GM12878 (cell line): ENCODE data around the gene SECISBP2. TPM values are rescaled to one million over a fixed set of nuclear protein-coding genes. Genes with fewer than 3 reads are reported as not detected.
A peak's percentile ranks its signal among the peaks of the same experiment; 100 is the strongest.
"Not testable (repeated sequence)": the region's sequence is repeated elsewhere in the genome, so short reads cannot be mapped to it uniquely, and the experiment has no call there.

Experiments
- ATAC-seq: fragments of 200-7000 bp; cut with Tn5 transposase; 3 replicates; pipeline ENCODE4 v1.9.1; 2020; ENCODE audit warnings: mild to moderate bottlenecking, moderate library complexity
- BruUV-seq: library from RNA; stranded (reverse); fragments of 400-500 nt; replicated peaks from 2 replicates; lab custom pipeline; 2021; lab: Mats Ljungman, UMichigan
- CTCF ChIA-PET: fragments of 300-600 bp; sonication (Branson Sonifier 250); formaldehyde crosslinking; extraction: SDS; loops from one replicate; lab custom pipeline; 2021; ENCODE audit warnings: inconsistent platforms; lab: Yijun Ruan, JAX
- POLR2A ChIA-PET: fragments of 350-600 bp; formaldehyde crosslinking; extraction: SDS; loops from one replicate; lab custom pipeline; 2021; ENCODE audit warnings: inconsistent platforms; lab: Charles Lee
- RAD21 ChIA-PET: fragments of 300-600 bp; sonication (Branson Sonifier 250); formaldehyde crosslinking; loops from one replicate; lab custom pipeline; 2023; ENCODE audit warnings: antibody characterized with exemption; ENCODE audit not compliant: unreplicated experiment; lab: Charles Lee
- SMC1A ChIA-PET: fragments of 300-600 bp; sonication (Branson Sonifier 250); formaldehyde crosslinking; loops from one replicate; lab custom pipeline; 2023; ENCODE audit not compliant: unreplicated experiment, uncharacterized antibody; lab: Charles Lee
- DNase-seq: peaks from one replicate; pipeline ENCODE4 v3.0.0-alpha.2; 2011; ENCODE audit warnings: low read depth, low spot score
- FAIRE-seq: peaks from 3 replicates; lab custom pipeline; 2011; peaks lifted over from hg19 to GRCh38; lab: Jason Lieb, UNC
- H2AFZ ChIP-seq: 2 replicates; pipeline ENCODE4 v1.6.0; 2011; ENCODE audit warnings: low read depth, low read length, control low read depth; ENCODE audit not compliant: control insufficient read depth
- H3K27ac ChIP-seq: 2 replicates; pipeline ENCODE4 v1.5.1; 2011; ENCODE audit warnings: control low read depth; ENCODE audit not compliant: control insufficient read depth, insufficient read depth
- H3K27me3 ChIP-seq, 2 experiments: replicated peaks in 1 of 2; 2 replicates each; pipeline versions ENCODE4 v1.6.0 to v1.6.1; 2011; ENCODE audit warnings: low read length in 1 of 2; ENCODE audit not compliant: control insufficient read depth in 2 of 2, insufficient read depth in 2 of 2
- H3K36me3 ChIP-seq, 2 experiments: 2 replicates each; pipeline ENCODE4 v1.5.1; 2011; ENCODE audit warnings: low read length in 1 of 2; ENCODE audit not compliant: control insufficient read depth in 2 of 2, insufficient read depth in 2 of 2
- H3K4me1 ChIP-seq: 2 replicates; pipeline ENCODE4 v1.6.1; 2011; ENCODE audit warnings: mild to moderate bottlenecking, low read length, moderate library complexity, mixed read lengths; ENCODE audit not compliant: control insufficient read depth, insufficient read depth
- H3K4me2 ChIP-seq: 2 replicates; pipeline ENCODE4 v1.6.0; 2011; ENCODE audit warnings: control low read depth; ENCODE audit not compliant: control insufficient read depth, insufficient read depth
- H3K4me3 ChIP-seq: fragments of 200-600 bp; sonication (generic); 2 replicates; pipeline ENCODE4 v1.5.1; 2016
- H3K79me2 ChIP-seq: 2 replicates; pipeline ENCODE4 v1.6.0; 2011; ENCODE audit warnings: low read length; ENCODE audit not compliant: control insufficient read depth, insufficient read depth
- H3K9ac ChIP-seq: 2 replicates; pipeline ENCODE4 v1.8.0; 2011; ENCODE audit warnings: low read length, control low read depth, mixed read lengths; ENCODE audit not compliant: control insufficient read depth, insufficient read depth
- H3K9me3 ChIP-seq: replicated peaks from 3 replicates; pipeline ENCODE4 v1.5.1; 2011; ENCODE audit warnings: mild to moderate bottlenecking, low read length; ENCODE audit not compliant: control insufficient read depth, insufficient read depth
- H4K20me1 ChIP-seq: 2 replicates; pipeline ENCODE4 v1.6.0; 2011; ENCODE audit not compliant: control insufficient read depth, insufficient read depth
- DPF2 ChIP-seq: fragments of 450-650 bp; IDR thresholded peaks from 2 replicates; pipeline ENCODE4 v1.6.1; 2017; ENCODE audit warnings: mild to moderate bottlenecking
- E4F1 ChIP-seq: fragments of 450-650 bp; IDR thresholded peaks from 2 replicates; pipeline ENCODE4 v1.6.1; 2018; ENCODE audit warnings: borderline replicate concordance, mild to moderate bottlenecking; ENCODE audit not compliant: partially characterized antibody
- ETV6 ChIP-seq, 2 experiments: fragments of 450-650 bp in 1 of 2; IDR thresholded peaks in 1 of 2; conservative IDR thresholded peaks in 1 of 2; 2 replicates each; pipeline ENCODE4 v1.6.1; 2014; ENCODE audit warnings: antibody characterized with exemption in 1 of 2, borderline replicate concordance in 1 of 2, low read depth in 1 of 2, mild to moderate bottlenecking in 1 of 2, moderate library complexity in 1 of 2
- MTA3 ChIP-seq: IDR thresholded peaks from 2 replicates; pipeline ENCODE4 v1.6.1; 2012; ENCODE audit warnings: low read length, inconsistent platforms, borderline replicate concordance
- MXI1 ChIP-seq: fragments of 150-350 bp; IDR thresholded peaks from 2 replicates; pipeline ENCODE4 v1.6.1; 2011; ENCODE audit warnings: low read depth, mild to moderate bottlenecking, inconsistent platforms, low read length, improper control_type of control experiment
- PAX8 ChIP-seq: fragments of 450-650 bp; IDR thresholded peaks from 2 replicates; pipeline ENCODE4 v1.6.1; 2017; ENCODE audit warnings: mild to moderate bottlenecking, moderate library complexity
- WGBS: methylation state at CpG from one replicate; pipeline ENCODE4 v1.1.6; 2016; ENCODE audit warnings: low lambda C conversion rate; ENCODE audit not compliant: insufficient replicate concordance, insufficient coverage; ENCODE audit errors: missing lambda C conversion rate; 5-methylcytosine and 5-hydroxymethylcytosine counted together
- in situ Hi-C: fragments of 300-500 bp; cut with MboI; formaldehyde crosslinking; loops from 9 replicates; pipeline ENCODE4 v1.14.3; 2018; ENCODE audit warnings: mixed read lengths
- intact Hi-C: fragments of 100-400 bp; cut with micrococcal nuclease; formaldehyde crosslinking; loops from one replicate; pipeline ENCODE4 v1.14.2; 2022; ENCODE audit not compliant: unreplicated experiment
- polyA plus RNA-seq, 11 experiments: library from polyadenylated mRNA; depleted of rRNA in 4 of 11; unstranded in 6 of 11; stranded (reverse) in 5 of 11; fragments of >200 nt; fragmentation: Nextera tagmentation in 4 of 11; fragmentation: Illumina TruSeq in 1 of 11; extraction: Ambion mirVana in 4 of 11; extraction: Trizol in 1 of 11; gene quantifications; 1 replicate in 1 of 11; 2 replicates in 10 of 11; pipeline versions ENCODE4 v1.2.1 to v1.2.3, GENCODE V29; 2011 to 2016; ENCODE audit warnings: inconsistent platforms in 2 of 11, missing spikeins in 2 of 11, low read depth in 1 of 11
- total RNA-seq, 4 experiments: library from RNA; depleted of rRNA in 3 of 4; stranded (reverse); fragments of >200 nt in 3 of 4; fragmentation: Illumina TruSeq in 1 of 4; extraction: Trizol in 1 of 4; gene quantifications; 2 replicates each; pipeline versions ENCODE4 v1.2.1 to v1.2.3, GENCODE V29; 2013 to 2021

Gene SECISBP2
- total and polyA plus RNA-seq, 10 of the 15 experiments (the other 5 are each of a cell fraction or from before 2014, with no cell fraction given), result 4.6 to 50.5 (median 31.9) TPM

DNA sequence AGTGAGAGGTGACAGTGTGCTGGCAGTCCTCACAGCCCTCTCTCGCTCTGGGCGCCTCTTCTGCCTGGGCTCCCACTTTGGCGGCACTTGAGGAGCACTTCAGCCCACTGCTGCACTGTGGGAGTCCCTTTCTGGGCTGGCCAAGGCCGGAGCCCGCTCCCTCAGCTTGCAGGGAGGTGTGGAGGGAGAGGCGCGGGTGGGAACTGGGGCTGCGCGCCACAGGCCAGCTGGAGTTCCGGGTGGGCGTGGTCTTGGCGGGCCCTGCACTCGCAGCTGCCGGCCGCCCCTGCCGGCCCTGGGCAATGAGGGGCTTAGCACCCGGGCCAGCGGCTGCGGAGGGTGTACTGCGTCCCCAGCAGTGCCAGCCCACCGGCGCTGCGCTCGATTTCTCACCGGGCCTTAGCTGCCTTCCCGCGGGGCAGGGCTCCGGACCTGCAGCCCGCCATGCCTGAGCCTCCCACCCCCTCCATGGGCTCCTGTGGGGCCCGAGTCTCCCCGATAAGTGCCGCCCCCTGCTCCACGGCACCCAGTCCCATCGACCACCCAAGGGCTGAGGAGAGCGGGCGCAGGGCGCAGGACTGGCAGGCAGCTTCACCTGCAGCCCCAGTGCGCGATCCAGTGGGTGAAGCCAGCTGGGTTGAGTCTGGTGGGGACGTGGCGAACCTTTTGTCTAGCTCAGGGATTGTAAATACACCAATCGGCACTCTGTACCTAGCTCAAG lies 35.9 kb upstream of the SECISBP2 start:
- intact Hi-C loops, RAD21 ChIA-PET, H3K27ac ChIP-seq, H3K4me3 ChIP-seq, DNase-seq, H3K4me1 ChIP-seq, SMC1A ChIA-PET, H3K27me3 ChIP-seq, H3K36me3 ChIP-seq, H3K9ac ChIP-seq, FAIRE-seq, H3K4me2 ChIP-seq, in situ Hi-C loops, H2AFZ ChIP-seq, H3K9me3 ChIP-seq, H3K79me2 ChIP-seq, BruUV-seq, CTCF ChIA-PET, POLR2A ChIA-PET, H4K20me1 ChIP-seq: not testable (repeated sequence)
- ATAC-seq, result peak; percentile 45; the same call in 1 of the 3 replicates
- TF ChIP-seq DPF2, result peak; percentile 12; the same call in 1 of the 2 replicates
- WGBS, result 79% methylated on average over 38 of the region's 42 CpGs

- ChIA-PET SMC1A (no interaction called here), RAD21 (no interaction called here), POLR2A (interaction anchor here (0.6 kb wide), 1 partner anchor 166 kb away, joined by 4 read pairs; no protein-coding TSS in a partner anchor), CTCF (no interaction called here)
- no peaks in the 10 kb centered on the region for H3K36me3 ChIP-seq
- no peaks in the 10 kb centered on the region for H3K4me1 ChIP-seq
- intact Hi-C loops, result no loop called here
- H3K79me2 ChIP-seq, result no peaks in the 10 kb centered on the region
- no peak overlapping the region for H3K4me2 ChIP-seq
- no peak overlapping the region for H2AFZ ChIP-seq
- DNase-seq, result no peak
- in situ Hi-C loops, result no loop called here
- no peak for ATAC-seq
- FAIRE-seq, result no peak
- H3K4me3 ChIP-seq, result no peak overlapping the region
- WGBS, result 70% methylated on average over 7 of the region's 7 CpGs
- H3K9ac ChIP-seq, result no peak overlapping the region
- TF ChIP-seq PAX8 (no peak), ETV6 (conservative IDR thresholded peaks at IDR 0.05 in 1 of 2, IDR thresholded peaks at IDR 0.05 in 1 of 2; ENCODE audit: borderline replicate concordance in 1 of 2, low read depth in 1 of 2) (no peak), MXI1 (no peak), MTA3 (no peak), E4F1 (no peak)
- H3K9me3 ChIP-seq, result no peaks in the 10 kb centered on the region
- no peaks in the 10 kb centered on the region for H4K20me1 ChIP-seq
- H3K27ac ChIP-seq, result no peak overlapping the region
- H3K27me3 ChIP-seq, result no peaks in the 10 kb centered on the region
- BruUV-seq, result no TSS peak
These were observed 34.2 kb upstream of the SECISBP2 start for GRCh38 chr9:89284076-89284475.
